ENCODE measurements around the gene SETD2.

- no peak for TF ChIP-seq CTCF (conservative IDR thresholded peaks at IDR 0.05)
- no peak for TF ChIP-seq EZH2 (IDR thresholded peaks at IDR 0.05; ENCODE audit: low read depth)
Observed at GRCh38 chr3:47176582-47176981, 12.7 kb upstream of the SETD2 start.

All from PC-9 (cell line).